A549 (cell line): Measurements from ENCODE around the gene RNASE8. TPM values are rescaled to one million over a fixed set of nuclear protein-coding genes. Genes with fewer than 3 reads are reported as not detected.

ENCODE experiments used
- ATAC-seq, 2 experiments: fragments of 200-7000 bp in 1 of 2; fragments of >200 bp in 1 of 2; cut with Nextera tagmentation in 1 of 2; cut with Tn5 transposase in 1 of 2; 3 replicates each; pipeline versions ENCODE4 v1.8.0 to v1.9.1; 2018 to 2020; ENCODE audit warnings: mild to moderate bottlenecking in 1 of 2, moderate library complexity in 1 of 2
- CTCF ChIA-PET: fragments of 300-600 bp; sonication (Branson Sonifier 250); formaldehyde crosslinking; extraction: SDS; loops from one replicate; lab custom pipeline; 2021; ENCODE audit warnings: antibody characterized with exemption, inconsistent platforms; lab: Yijun Ruan, JAX
- POLR2A ChIA-PET: fragments of 350-600 bp; formaldehyde crosslinking; extraction: SDS; loops from one replicate; lab custom pipeline; 2021; ENCODE audit warnings: antibody characterized with exemption, inconsistent platforms; lab: Yijun Ruan, JAX
- DNase-seq, 2 experiments: peaks; one replicate each; pipeline versions ENCODE4 v3.0.0 to v3.0.0-alpha.2; 2011 to 2016; ENCODE audit warnings: low read depth in 1 of 2, low spot score in 1 of 2
- FAIRE-seq: peaks from 2 replicates; lab custom pipeline; 2011; peaks lifted over from hg19 to GRCh38; lab: Jason Lieb, UNC
- H3K27ac ChIP-seq, 2 experiments: fragments of >200 bp; sonication (Bioruptor Twin); formaldehyde crosslinking; 3 replicates each; pipeline ENCODE4 v1.5.1; 2016 to 2017
- H3K4me1 ChIP-seq: fragments of >200 bp; sonication (Bioruptor Twin); formaldehyde crosslinking; 3 replicates; pipeline ENCODE4 v1.6.1; 2016
- H3K4me2 ChIP-seq: fragments of >200 bp; sonication (Bioruptor Twin); formaldehyde crosslinking; 3 replicates; pipeline ENCODE4 v1.6.1; 2016
- H3K4me3 ChIP-seq: fragments of >200 bp; sonication (Bioruptor Twin); formaldehyde crosslinking; 3 replicates; pipeline ENCODE4 v1.5.1; 2016
- H3K9me3 ChIP-seq: fragments of >200 bp; sonication (Bioruptor Twin); formaldehyde crosslinking; 3 replicates; pipeline ENCODE4 v1.6.1; 2016
- BHLHE40 ChIP-seq: IDR thresholded peaks from 2 replicates; pipeline ENCODE4 v1.6.1; 2012; ENCODE audit warnings: low read depth, low read length, inconsistent platforms
- CBX2 ChIP-seq: fragments of 200-600 bp; sonication (generic); IDR thresholded peaks from 2 replicates; pipeline ENCODE4 v1.6.1; 2016; ENCODE audit warnings: low read depth, mild to moderate bottlenecking, borderline replicate concordance
- CBX8 ChIP-seq: fragments of 200-600 bp; sonication (generic); IDR thresholded peaks from 2 replicates; pipeline ENCODE4 v1.6.1; 2016
- EHMT2 ChIP-seq: fragments of 200-600 bp; sonication (generic); IDR thresholded peaks from 2 replicates; pipeline ENCODE4 v1.6.1; 2016; ENCODE audit warnings: antibody characterized with exemption, low read depth, mild to moderate bottlenecking, moderate library complexity
- EP300 ChIP-seq, 2 experiments: fragments of >200 bp; sonication (Bioruptor Twin); formaldehyde crosslinking; IDR thresholded peaks; 2 replicates in 1 of 2; 3 replicates in 1 of 2; pipeline ENCODE4 v1.6.1; 2016 to 2017
- FOSB ChIP-seq: fragments of 250-450 bp; sonication (Bioruptor Pico); IDR thresholded peaks from 2 replicates; pipeline ENCODE4 v1.5.0; 2020; ENCODE audit warnings: mild to moderate bottlenecking, moderate library complexity
- FOSL2 ChIP-seq, 2 experiments: fragments of 450-650 bp in 1 of 2; fragments of >200 bp in 1 of 2; sonication (Bioruptor Twin) in 1 of 2; formaldehyde crosslinking; IDR thresholded peaks; 2 replicates each; pipeline versions ENCODE4 v1.5.0 to v1.6.1; 2016 to 2020; ENCODE audit warnings: mild to moderate bottlenecking in 1 of 2, moderate library complexity in 1 of 2
- HEYL ChIP-seq: fragments of 250-450 bp; sonication (Bioruptor Pico); IDR thresholded peaks from 2 replicates; pipeline ENCODE4 v1.8.0; 2021; ENCODE audit warnings: mild to moderate bottlenecking, moderate library complexity
- JUN ChIP-seq, 2 experiments: fragments of >200 bp; sonication (Bioruptor Twin); formaldehyde crosslinking; IDR thresholded peaks; 2 replicates in 1 of 2; 3 replicates in 1 of 2; pipeline ENCODE4 v1.6.1; 2016 to 2017
- JUNB ChIP-seq: fragments of >200 bp; sonication (Bioruptor Twin); formaldehyde crosslinking; IDR thresholded peaks from 2 replicates; pipeline ENCODE4 v1.6.1; 2016
- KDM1A ChIP-seq: fragments of 200-600 bp; sonication (generic); IDR thresholded peaks from 2 replicates; pipeline ENCODE4 v1.6.1; 2016; ENCODE audit warnings: low read depth, mild to moderate bottlenecking
- KDM5A ChIP-seq: fragments of 200-600 bp; sonication (generic); IDR thresholded peaks from 2 replicates; pipeline ENCODE4 v1.6.1; 2016; ENCODE audit warnings: antibody characterized with exemption, mild to moderate bottlenecking
- MAZ ChIP-seq: fragments of 150-350 bp; IDR thresholded peaks from 2 replicates; pipeline ENCODE4 v1.6.1; 2014; ENCODE audit warnings: antibody characterized with exemption, low read depth, low read length, borderline replicate concordance
- NPAS2 ChIP-seq: fragments of 250-450 bp; sonication (Bioruptor Pico); IDR thresholded peaks from 2 replicates; pipeline ENCODE4 v1.8.0; 2022; ENCODE audit warnings: mild to moderate bottlenecking, moderate library complexity, borderline replicate concordance
- NR3C1 ChIP-seq: fragments of >200 bp; sonication (Bioruptor Twin); formaldehyde crosslinking; IDR thresholded peaks from 3 replicates; pipeline ENCODE4 v1.6.1; 2017
- POLR2A ChIP-seq: IDR thresholded peaks from 2 replicates; pipeline ENCODE4 v1.6.1; 2012; ENCODE audit warnings: mild to moderate bottlenecking, low read length
- POLR2AphosphoS2 ChIP-seq: conservative IDR thresholded peaks from 2 replicates; pipeline ENCODE4 v1.6.1; 2012; ENCODE audit warnings: low read length, improper control_type of control experiment, inconsistent platforms
- RAD21 ChIP-seq, 2 experiments: fragments of >200 bp in 1 of 2; sonication (Bioruptor Twin) in 1 of 2; formaldehyde crosslinking in 1 of 2; IDR thresholded peaks in 1 of 2; conservative IDR thresholded peaks in 1 of 2; 2 replicates in 1 of 2; 3 replicates in 1 of 2; pipeline ENCODE4 v1.6.1; 2012 to 2018; ENCODE audit warnings: inconsistent platforms in 1 of 2
- SMC3 ChIP-seq: fragments of >200 bp; sonication (Bioruptor Twin); formaldehyde crosslinking; IDR thresholded peaks from 3 replicates; pipeline ENCODE4 v1.6.1; 2018; ENCODE audit warnings: inconsistent platforms
- ZSCAN20 ChIP-seq: fragments of 250-450 bp; sonication (Bioruptor Pico); IDR thresholded peaks from 2 replicates; pipeline ENCODE4 v1.8.0; 2022; ENCODE audit warnings: mild to moderate bottlenecking, moderate library complexity
- WGBS: methylation state at CpG from one replicate; pipeline ENCODE4 v1.1.6; 2017; ENCODE audit errors: missing lambda C conversion rate; 5-methylcytosine and 5-hydroxymethylcytosine counted together
- polyA plus RNA-seq, 4 experiments: library from polyadenylated mRNA; depleted of rRNA in 3 of 4; stranded (reverse); fragments of >200 nt; fragmentation: RNase III in 1 of 4; extraction: RNeasy Plus Mini Kit Qiagen cat#74134 plus additional on column Dnase treatment in 1 of 4; gene quantifications; 2 replicates in 3 of 4; 3 replicates in 1 of 4; pipeline ENCODE4 v1.2.3, GENCODE V29; 2011 to 2017
- TF ChIP-seq, protein P1 (sequence below): IDR thresholded peaks from 2 replicates; pipeline ENCODE4 v1.6.1; 2012
- TF ChIP-seq, protein P2 (sequence below): fragments of >200 bp; sonication (Bioruptor Twin); formaldehyde crosslinking; IDR thresholded peaks from 2 replicates; pipeline ENCODE4 v1.6.1; 2016
- TF ChIP-seq, protein P3 (sequence below): fragments of 150-350 bp; IDR thresholded peaks from 2 replicates; pipeline ENCODE4 v1.6.1; 2014; ENCODE audit warnings: low read depth, mild to moderate bottlenecking, low read length
- TF ChIP-seq, protein P4 (sequence below): fragments of 250-450 bp; sonication (Bioruptor Pico); IDR thresholded peaks from 2 replicates; pipeline ENCODE4 v1.5.0; 2021; ENCODE audit warnings: mild to moderate bottlenecking, moderate library complexity, borderline replicate concordance

Gene RNASE8
- polyA plus RNA-seq, 2 of the 4 experiments (the other 2 are of a cell fraction) = not detected

DNA sequence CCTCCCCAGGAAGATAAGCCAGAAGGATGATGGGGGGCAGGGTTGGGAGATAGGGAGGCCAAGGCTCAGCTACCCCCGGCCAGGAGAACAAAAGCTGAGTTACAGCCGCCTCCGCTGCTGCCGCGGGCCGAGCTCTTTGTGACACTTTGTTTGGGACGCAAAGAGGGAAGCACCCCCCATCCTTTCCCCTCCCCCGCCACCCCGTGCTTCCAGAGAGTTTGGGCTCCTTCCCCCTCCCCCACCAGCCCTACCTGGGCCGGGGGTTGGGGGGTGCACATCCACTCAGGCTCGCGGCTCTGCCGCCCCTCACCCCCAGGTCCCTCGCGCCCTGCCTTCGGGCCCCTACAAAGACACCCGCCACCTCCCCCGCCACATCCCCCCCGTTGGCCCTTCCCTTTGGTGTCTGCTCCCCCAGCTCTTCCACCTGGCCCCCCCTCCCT lies 40.0 kb downstream of the RNASE8 start:
- ChIA-PET POLR2A (interaction anchor here (0.6 to 2.8 kb wide), 2 partner anchors 27 to 29 kb away, joined by 4 to 9 read pairs; no protein-coding TSS in a partner anchor), CTCF (interaction anchor here (1.5 to 13.7 kb wide), 6 partner anchors 8 to 83 kb away, joined by 7 to 369 read pairs (median 203); partner anchors contain the start of genes ARHGEF40, RNASE7 and TMEM253)
- H3K9me3 ChIP-seq = no peaks in the 10 kb centered on the region
- ATAC-seq (no peak), FAIRE-seq (no peak), DNase-seq (no peak)
- H3K4me3 ChIP-seq = peak overlapping the region; percentile 62
- peak overlapping the region; percentile 83 to 99 for H3K27ac ChIP-seq
- 36% methylated on average over 7 of the region's 19 CpGs for WGBS
- peaks cover 65% of the 10 kb centered on the region for H3K4me1 ChIP-seq
- TF ChIP-seq HEYL (CRISPR knock-in tag) = no peak
- no peak for TF ChIP-seq BHLHE40
- no peak for TF ChIP-seq EP300 (IDR thresholded peaks at IDR 0.05)
- TF ChIP-seq CBX2 = no peak
- TF ChIP-seq SMC3 = no peak
- no peak for TF ChIP-seq MAZ
- peak overlapping the region; percentile 94 for H3K4me2 ChIP-seq

DNA sequence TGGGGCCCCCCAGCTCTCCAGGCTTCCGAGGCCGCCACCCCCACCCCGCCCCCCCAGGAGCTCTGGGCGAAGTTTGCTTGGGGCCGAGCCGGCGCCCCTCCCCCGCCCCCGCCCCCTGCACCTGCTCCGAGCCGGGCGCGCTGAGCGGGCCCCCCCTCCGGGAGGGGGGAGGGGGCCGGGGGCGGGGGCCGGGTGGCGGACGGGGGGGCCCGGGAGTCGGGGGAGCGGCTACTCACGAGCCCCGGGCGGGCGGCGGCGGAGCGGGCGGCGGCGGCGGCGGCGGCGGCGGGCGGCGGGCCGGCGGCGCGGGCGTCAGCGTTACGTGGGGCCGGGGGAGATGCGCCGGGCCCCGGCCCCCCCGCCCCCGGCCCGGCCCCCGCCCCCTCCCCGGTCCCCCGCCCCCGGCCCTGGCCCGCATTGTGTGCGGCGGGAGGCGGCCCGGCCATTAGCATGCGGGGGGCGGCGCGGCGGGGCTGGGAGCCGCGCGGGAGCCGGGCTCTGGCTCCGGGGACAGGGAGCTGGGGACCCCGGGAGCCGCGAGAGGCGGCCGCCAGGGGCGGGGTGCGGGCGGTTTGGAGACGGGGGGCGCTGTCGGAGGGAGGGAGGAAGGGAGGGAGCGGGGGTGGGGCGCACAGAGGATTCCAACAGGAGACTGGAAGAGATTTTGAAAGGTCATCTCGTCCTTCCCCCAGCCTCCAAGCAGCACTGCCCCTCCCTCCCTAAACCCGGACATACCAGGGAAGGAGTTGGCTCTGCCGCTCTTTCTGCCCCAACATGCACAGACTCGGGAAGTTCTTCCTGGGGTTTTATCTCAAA lies 40.7 kb downstream of the RNASE8 start, which contains the start of gene ZNF219:
ZNF219 (minus strand) TSS at position 580 of the 816 bp plus-strand sequence. CDS start 5,064 bp downstream, outside the sequence.
- TF ChIP-seq JUN (IDR thresholded peaks at IDR 0.05) (peak; percentile 33 to 58; a peak in 1 of 5 replicates), POLR2A (peak; percentile 65), KDM5A (no peak)
- TF ChIP-seq, protein P1, sequence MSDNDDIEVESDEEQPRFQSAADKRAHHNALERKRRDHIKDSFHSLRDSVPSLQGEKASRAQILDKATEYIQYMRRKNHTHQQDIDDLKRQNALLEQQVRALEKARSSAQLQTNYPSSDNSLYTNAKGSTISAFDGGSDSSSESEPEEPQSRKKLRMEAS = peak; percentile 42
- TF ChIP-seq, all 56 proteins: peak for 3
- Histone ChIP-seq H3K4me1 (peaks cover 70% of the 10 kb centered on the region), H3K9me3 (no peaks in the 10 kb centered on the region), H3K27ac (peak within 1 kb of the TSS; percentile 83 to 99), H3K4me2 (peak within 1 kb of the TSS; percentile 94), H3K4me3 (peak within 1 kb of the TSS; percentile 62)
- DNase-seq = peak; percentile 57 to 73
- 0% methylated on average over 4 of the region's 90 CpGs for WGBS
- POLR2A ChIA-PET = interaction anchor here (0.6 to 2.8 kb wide), 2 partner anchors 27 to 30 kb away, joined by 4 to 9 read pairs; no protein-coding TSS in a partner anchor
- peak; percentile 47 to 49 for ATAC-seq
- CTCF ChIA-PET = interaction anchor here (1.5 to 13.7 kb wide), 4 partner anchors 10 to 84 kb away, joined by 7 to 369 read pairs (median 203); partner anchors contain the start of gene ARHGEF40
- FAIRE-seq = no peak

DNA sequence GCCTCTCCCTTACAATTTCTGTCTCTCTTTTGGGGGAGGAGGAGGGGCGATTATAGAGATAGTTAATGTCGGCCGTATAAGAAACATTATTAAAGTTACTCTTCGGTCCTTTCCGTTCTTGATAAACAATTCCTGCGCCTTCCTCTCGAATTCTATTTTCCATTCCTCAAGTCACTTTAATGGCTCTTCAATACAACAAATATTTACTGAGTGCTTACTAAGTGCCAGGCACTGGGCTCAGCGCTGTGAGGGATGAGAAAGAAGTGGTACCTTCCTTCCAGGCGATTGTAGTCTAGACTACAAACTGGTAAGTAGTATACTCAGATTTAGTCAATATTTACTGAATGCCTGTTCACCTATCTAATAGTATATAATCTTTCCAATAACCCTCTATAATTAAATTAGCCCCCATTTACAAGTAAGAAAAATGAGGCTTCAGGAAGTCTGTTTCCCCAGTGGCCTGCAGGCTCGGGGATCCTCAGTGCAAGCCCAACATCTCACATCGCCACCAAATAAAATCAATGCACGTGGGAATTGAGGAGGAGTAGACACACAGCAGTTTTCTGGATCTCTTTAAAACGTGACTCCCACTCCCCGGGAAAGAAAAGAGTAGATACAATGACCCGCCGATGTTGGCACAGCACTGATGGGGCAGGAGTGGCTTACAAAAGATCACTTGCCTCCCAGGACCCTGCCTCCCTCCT lies 41.4 kb downstream of the RNASE8 start:
- ATAC-seq (no peak), DNase-seq (no peak), FAIRE-seq (no peak)
- WGBS = 10% methylated on average over 16 of the region's 16 CpGs
- TF ChIP-seq BHLHE40 (no peak), JUN (IDR thresholded peaks at IDR 0.05) (0 out of 5 replicates have a peak, but pooled peaks of 1 of the 2 experiments have one; percentile 15)
- H3K4me1 ChIP-seq = peaks cover 66% of the 10 kb centered on the region
- H3K4me2 ChIP-seq = peak overlapping the region; percentile 94
- peak overlapping the region; percentile 62 for H3K4me3 ChIP-seq
- CTCF ChIA-PET = interaction anchor here (6.3 to 13.7 kb wide), 7 partner anchors 15 to 85 kb away, joined by 100 to 369 read pairs (median 212); partner anchors contain the start of gene ARHGEF40
- no peaks in the 10 kb centered on the region for H3K9me3 ChIP-seq
- H3K27ac ChIP-seq = peak overlapping the region; percentile 83 to 99
- POLR2A ChIA-PET = no interaction called here

DNA sequence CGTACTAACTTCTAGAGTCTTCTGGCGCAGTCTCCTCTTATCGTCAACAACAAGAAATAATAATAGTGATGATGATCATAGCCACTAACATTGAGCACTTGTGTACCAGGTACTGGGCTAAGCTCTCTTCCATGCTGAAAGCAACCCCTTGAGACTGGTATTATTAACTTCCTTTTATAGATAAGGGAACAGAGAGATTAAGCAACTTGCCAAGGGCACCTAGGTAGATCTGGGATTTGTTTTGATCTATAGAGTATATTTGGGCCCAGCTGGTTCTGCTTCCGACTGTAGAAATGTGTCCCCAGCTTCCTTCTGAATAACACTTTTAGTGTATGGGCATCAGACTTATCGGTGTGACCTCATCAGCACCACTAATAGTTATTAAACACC lies 42.0 kb downstream of the RNASE8 start:
- Histone ChIP-seq H3K4me3 (peak overlapping the region; percentile 62), H3K4me2 (peak overlapping the region; percentile 94), H3K4me1 (peaks cover 62% of the 10 kb centered on the region), H3K27ac (peak overlapping the region; percentile 83 to 99), H3K9me3 (no peaks in the 10 kb centered on the region)
- no peak for ATAC-seq
- 71% methylated on average over 5 of the region's 5 CpGs for whole genome bisulfite sequencing
- DNase-seq = no peak
- FAIRE-seq = no peak
- ChIA-PET CTCF (interaction anchor here (1.9 to 13.3 kb wide), 6 partner anchors 5 to 129 kb away, joined by 5 to 292 read pairs (median 218); partner anchors contain the start of gene ARHGEF40), POLR2A (no interaction called here)
- TF ChIP-seq CBX8 (no peak), RAD21 (conservative IDR thresholded peaks at IDR 0.05 in 1 of 2, IDR thresholded peaks at IDR 0.05 in 1 of 2) (no peak), FOSB (no peak), ZSCAN20 (CRISPR knock-in tag) (no peak), NR3C1 (no peak), NPAS2 (CRISPR knock-in tag) (no peak), JUNB (no peak), FOSL2 (IDR thresholded peaks at IDR 0.05) (no peak), FOSL2 (CRISPR knock-in tag; IDR thresholded peaks at IDR 0.05) (no peak), KDM1A (no peak), KDM5A (no peak), POLR2AphosphoS2 (no peak), EHMT2 (no peak)
- TF ChIP-seq, protein P2, sequence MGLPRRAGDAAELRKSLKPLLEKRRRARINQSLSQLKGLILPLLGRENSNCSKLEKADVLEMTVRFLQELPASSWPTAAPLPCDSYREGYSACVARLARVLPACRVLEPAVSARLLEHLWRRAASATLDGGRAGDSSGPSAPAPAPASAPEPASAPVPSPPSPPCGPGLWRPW = no peak
- TF ChIP-seq, protein P3, sequence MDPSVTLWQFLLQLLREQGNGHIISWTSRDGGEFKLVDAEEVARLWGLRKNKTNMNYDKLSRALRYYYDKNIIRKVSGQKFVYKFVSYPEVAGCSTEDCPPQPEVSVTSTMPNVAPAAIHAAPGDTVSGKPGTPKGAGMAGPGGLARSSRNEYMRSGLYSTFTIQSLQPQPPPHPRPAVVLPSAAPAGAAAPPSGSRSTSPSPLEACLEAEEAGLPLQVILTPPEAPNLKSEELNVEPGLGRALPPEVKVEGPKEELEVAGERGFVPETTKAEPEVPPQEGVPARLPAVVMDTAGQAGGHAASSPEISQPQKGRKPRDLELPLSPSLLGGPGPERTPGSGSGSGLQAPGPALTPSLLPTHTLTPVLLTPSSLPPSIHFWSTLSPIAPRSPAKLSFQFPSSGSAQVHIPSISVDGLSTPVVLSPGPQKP = no peak
- TF ChIP-seq, protein P4, sequence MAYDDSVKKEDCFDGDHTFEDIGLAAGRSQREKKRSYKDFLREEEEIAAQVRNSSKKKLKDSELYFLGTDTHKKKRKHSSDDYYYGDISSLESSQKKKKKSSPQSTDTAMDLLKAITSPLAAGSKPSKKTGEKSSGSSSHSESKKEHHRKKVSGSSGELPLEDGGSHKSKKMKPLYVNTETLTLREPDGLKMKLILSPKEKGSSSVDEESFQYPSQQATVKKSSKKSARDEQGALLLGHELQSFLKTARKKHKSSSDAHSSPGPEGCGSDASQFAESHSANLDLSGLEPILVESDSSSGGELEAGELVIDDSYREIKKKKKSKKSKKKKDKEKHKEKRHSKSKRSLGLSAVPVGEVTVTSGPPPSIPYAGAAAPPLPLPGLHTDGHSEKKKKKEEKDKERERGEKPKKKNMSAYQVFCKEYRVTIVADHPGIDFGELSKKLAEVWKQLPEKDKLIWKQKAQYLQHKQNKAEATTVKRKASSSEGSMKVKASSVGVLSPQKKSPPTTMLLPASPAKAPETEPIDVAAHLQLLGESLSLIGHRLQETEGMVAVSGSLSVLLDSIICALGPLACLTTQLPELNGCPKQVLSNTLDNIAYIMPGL = no peak
